BLaER1 treated with 17β-estradiol and CSF1 and Interleukin-3, amounts not matched to agents 10 nM and 100 nM (cell line): ENCODE data around the gene POPDC3.
A peak's percentile ranks its signal among the peaks of the same experiment; 100 is the strongest.

Source experiments
- H3K27ac ChIP-seq, 11 experiments: shearing (Covaris generic); formaldehyde crosslinking; 2 replicates each; pipeline ENCODE4 v1.8.1; 2022
- H3K27me3 ChIP-seq, 11 experiments: shearing (Covaris generic); formaldehyde crosslinking; 2 replicates each; pipeline ENCODE4 v1.8.1; 2022
- H3K36me3 ChIP-seq, 11 experiments: shearing (Covaris generic); formaldehyde crosslinking; 2 replicates each; pipeline ENCODE4 v1.8.1; 2022
- H3K4me1 ChIP-seq, 10 experiments: shearing (Covaris generic); formaldehyde crosslinking; 2 replicates each; pipeline ENCODE4 v1.8.1; 2022
- H3K4me2 ChIP-seq, 11 experiments: shearing (Covaris generic); formaldehyde crosslinking; 2 replicates each; pipeline ENCODE4 v1.8.1; 2022
- H3K4me3 ChIP-seq, 10 experiments: shearing (Covaris generic); formaldehyde crosslinking; 2 replicates each; pipeline ENCODE4 v1.8.1; 2022
- H3K9ac ChIP-seq, 11 experiments: shearing (Covaris generic); formaldehyde crosslinking; 2 replicates each; pipeline ENCODE4 v1.8.1; 2022
- H3K9me3 ChIP-seq, 11 experiments: shearing (Covaris generic); formaldehyde crosslinking; replicated peaks in 1 of 11; 2 replicates each; pipeline ENCODE4 v1.8.1; 2022
- H4K20me1 ChIP-seq, 11 experiments: shearing (Covaris generic); formaldehyde crosslinking; 2 replicates each; pipeline ENCODE4 v1.8.1; 2022
- Cebpa-rat ChIP-seq, 11 experiments: shearing (Covaris generic); IDR thresholded peaks; 2 replicates each; pipeline ENCODE4 v1.8.1; 2022

Gene POPDC3

DNA sequence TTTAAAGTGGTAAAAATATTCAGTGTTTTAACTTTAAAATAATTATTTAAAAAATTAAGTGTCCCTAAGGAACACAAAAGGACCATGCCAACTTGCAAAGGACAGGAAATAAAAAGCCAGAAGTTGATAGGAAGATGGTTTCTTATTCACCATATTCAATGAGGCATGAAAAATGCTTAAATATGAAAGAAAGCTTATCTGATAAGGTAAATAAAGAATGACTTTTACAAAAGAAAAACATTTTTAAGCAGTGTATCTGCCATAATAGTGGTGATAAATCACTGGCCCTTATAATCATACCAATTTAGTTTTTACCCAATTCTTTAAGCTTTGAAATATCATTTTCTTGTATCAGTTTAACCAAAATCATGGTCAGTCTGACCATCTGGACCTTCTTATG is 33.5 kb upstream of the POPDC3 start:
- peak overlapping the region in 5 of 11 experiments; percentile 9 to 62 (median 51); a peak in 6 of 22 replicates for H3K4me2 ChIP-seq
- H3K4me1 ChIP-seq, result peaks cover 4 to 57% (median 16%) of the 10 kb centered on the region in 10 experiments; a peak in 15 of 20 replicates
- TF ChIP-seq Cebpa-rat (IDR thresholded peaks at IDR 0.05), result no peak
- no peaks in the 10 kb centered on the region for H3K36me3 ChIP-seq
- no peak overlapping the region for H3K9ac ChIP-seq
- H3K4me3 ChIP-seq, result no peak overlapping the region
- H4K20me1 ChIP-seq, result no peaks in the 10 kb centered on the region
- no peaks in the 10 kb centered on the region for H3K27me3 ChIP-seq
- H3K27ac ChIP-seq, result peak overlapping the region in 2 of 11 experiments; percentile 63 to 78; a peak in 4 of 22 replicates
- H3K9me3 ChIP-seq, result no peaks in the 10 kb centered on the region

DNA sequence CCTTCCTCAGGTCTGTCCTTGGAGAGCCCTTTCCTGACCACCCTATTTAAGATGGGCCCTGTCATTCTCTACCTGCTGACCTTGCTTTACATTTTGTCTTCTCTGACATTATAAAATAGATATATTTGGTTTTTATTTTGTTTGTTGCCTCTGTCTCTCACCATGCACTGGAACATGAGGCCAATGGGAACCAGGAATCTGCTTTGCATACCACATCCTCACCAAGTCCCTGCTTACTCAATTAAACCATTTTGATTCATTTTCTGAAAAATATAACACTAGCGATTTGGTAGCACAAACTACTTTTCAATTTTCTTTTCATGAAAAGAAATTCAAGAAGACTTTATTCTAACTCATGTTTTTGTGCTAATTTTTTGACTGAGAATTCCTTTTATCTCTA is 32.8 kb upstream of the POPDC3 start:
- H3K4me1 ChIP-seq, result peaks cover 4 to 64% (median 16%) of the 10 kb centered on the region in 10 experiments; a peak in 15 of 20 replicates
- TF ChIP-seq Cebpa-rat (IDR thresholded peaks at IDR 0.05), result no peak
- peak overlapping the region in 10 of 11 experiments; percentile 8 to 62 (median 40); a peak in 16 of 22 replicates for H3K4me2 ChIP-seq

DNA sequence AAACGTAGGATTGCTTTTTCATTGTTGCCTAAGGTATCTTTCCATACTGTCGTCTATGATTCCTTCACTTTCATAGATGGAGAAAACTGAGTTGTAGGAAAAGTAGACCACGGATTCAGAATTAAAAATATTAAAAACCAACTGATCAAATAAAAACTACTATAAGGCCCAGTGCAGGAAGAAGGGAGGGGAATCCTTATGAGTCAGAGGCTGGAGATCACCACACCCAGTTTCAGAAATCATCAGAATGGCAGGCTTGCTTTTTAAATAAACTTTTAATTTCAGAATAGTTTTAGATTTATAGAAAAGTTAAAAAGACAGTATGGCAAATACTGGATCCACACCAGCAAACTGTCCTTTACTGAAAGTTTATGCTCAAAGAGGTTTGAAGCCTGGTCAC is 32.0 kb upstream of the POPDC3 start:
- Histone ChIP-seq H3K4me2 (peak overlapping the region in 7 of 11 experiments; percentile 25 to 62 (median 51); a peak in 12 of 22 replicates), H3K36me3 (no peaks in the 10 kb centered on the region), H3K4me3 (no peak overlapping the region), H4K20me1 (no peaks in the 10 kb centered on the region), H3K27me3 (no peaks in the 10 kb centered on the region), H3K9ac (peak overlapping the region in 3 of 11 experiments; percentile 11 to 41 (median 23); a peak in 4 of 22 replicates), H3K4me1 (peaks cover 4 to 66% (median 16%) of the 10 kb centered on the region in 10 experiments; a peak in 15 of 20 replicates), H3K27ac (peak overlapping the region in 4 of 11 experiments; percentile 14 to 78 (median 63); a peak in 7 of 22 replicates), H3K9me3 (no peaks in the 10 kb centered on the region)
- no peak for TF ChIP-seq Cebpa-rat (IDR thresholded peaks at IDR 0.05)

More for the DNA sequence above, 32.8 kb upstream of the POPDC3 start:
- H3K27ac ChIP-seq, result peak overlapping the region in 4 of 11 experiments; percentile 14 to 78 (median 63); a peak in 7 of 22 replicates
- no peak overlapping the region for H3K4me3 ChIP-seq
- H3K36me3 ChIP-seq, result no peaks in the 10 kb centered on the region
- H3K9ac ChIP-seq, result peak overlapping the region in 3 of 11 experiments; percentile 11 to 41 (median 23); a peak in 3 of 22 replicates
- H4K20me1 ChIP-seq, result no peaks in the 10 kb centered on the region
- no peaks in the 10 kb centered on the region for H3K27me3 ChIP-seq
- H3K9me3 ChIP-seq, result no peaks in the 10 kb centered on the region

DNA sequence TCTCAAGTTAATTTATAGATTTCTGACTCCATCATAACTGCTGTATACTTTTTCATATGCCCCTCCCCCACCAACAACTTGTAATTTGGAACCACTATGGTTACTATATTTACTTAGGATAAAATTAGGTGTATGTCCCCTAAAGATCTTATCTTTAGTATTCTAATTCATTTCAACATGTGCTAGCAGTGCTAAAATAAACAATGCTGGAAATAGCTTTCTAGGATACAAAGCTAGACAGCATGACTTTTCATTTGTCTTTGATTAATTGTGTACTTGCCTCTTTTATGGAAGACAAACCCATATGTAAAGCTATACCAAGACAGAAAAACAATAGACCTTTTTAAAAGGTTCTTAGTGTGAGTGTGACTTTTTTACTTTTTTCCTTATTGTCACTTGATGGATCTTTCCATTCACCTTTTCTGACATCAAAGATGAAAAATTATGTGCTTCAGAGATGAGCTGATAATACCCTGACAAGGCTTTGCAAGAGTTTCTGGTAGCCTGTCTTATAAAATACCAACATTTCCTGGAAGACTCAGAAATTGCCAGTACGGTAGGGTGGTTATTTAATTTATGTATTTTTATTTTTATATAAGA is 31.2 kb upstream of the POPDC3 start:
- H3K27ac ChIP-seq, result peak overlapping the region in 3 of 11 experiments; percentile 58 to 78 (median 63); a peak in 4 of 22 replicates
- peak overlapping the region in 3 of 11 experiments; percentile 51 to 62 (median 57); a peak in 6 of 22 replicates for H3K4me2 ChIP-seq
- H3K9ac ChIP-seq, result no peak overlapping the region
- H3K36me3 ChIP-seq, result no peaks in the 10 kb centered on the region
- no peaks in the 10 kb centered on the region for H4K20me1 ChIP-seq
- H3K4me3 ChIP-seq, result no peak overlapping the region
- TF ChIP-seq Cebpa-rat (IDR thresholded peaks at IDR 0.05), result no peak
- peaks cover 4 to 66% (median 16%) of the 10 kb centered on the region in 10 experiments; a peak in 15 of 20 replicates for H3K4me1 ChIP-seq
- no peaks in the 10 kb centered on the region; a peak in 1 of 22 replicates for H3K9me3 ChIP-seq
- no peaks in the 10 kb centered on the region for H3K27me3 ChIP-seq

DNA sequence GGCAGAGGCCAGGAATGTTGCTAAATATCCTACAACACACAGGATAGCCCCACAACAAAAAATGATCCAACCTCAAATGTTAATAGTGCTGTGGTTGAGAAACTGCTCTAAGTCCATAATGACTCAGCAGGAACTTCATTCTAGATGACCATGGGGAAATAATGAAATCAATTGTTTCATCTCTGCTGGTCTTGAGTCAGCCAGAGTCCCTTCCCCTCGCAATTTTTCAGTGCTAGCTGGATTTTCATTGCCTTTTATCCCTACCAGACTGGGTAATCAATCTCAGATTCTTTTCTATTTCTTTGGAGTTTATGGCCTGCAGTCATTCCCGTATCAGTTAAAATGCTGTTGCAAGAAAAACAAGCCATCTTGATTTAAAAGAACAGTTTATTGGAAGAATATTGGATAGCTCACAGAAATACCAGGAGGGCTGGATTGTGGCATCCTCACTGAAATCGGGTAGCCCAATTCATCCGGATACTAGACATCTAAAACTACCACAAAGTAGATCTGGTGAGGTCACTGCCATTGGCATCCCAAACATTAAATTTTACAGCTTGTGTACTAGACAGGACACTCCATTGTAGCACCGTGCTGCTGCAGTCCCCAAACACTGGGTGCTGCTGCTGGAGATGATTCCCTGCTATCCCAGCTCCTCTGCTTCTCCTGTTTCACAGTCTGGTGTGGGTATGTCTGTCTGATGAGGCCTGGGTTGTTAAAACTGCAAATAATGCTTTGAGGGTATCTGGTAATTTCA is 30.3 kb upstream of the POPDC3 start:
- H3K4me3 ChIP-seq, result no peak overlapping the region
- no peaks in the 10 kb centered on the region; a peak in 1 of 22 replicates for H3K9me3 ChIP-seq
- no peaks in the 10 kb centered on the region for H3K36me3 ChIP-seq
- no peaks in the 10 kb centered on the region for H3K27me3 ChIP-seq
- H4K20me1 ChIP-seq, result no peaks in the 10 kb centered on the region
- peaks cover 4 to 66% (median 16%) of the 10 kb centered on the region in 10 experiments; a peak in 15 of 20 replicates for H3K4me1 ChIP-seq
- H3K9ac ChIP-seq, result peak overlapping the region in 1 of 11 experiments; percentile 38; a peak in 1 of 22 replicates
- H3K4me2 ChIP-seq, result peak overlapping the region in 4 of 11 experiments; percentile 2 to 56 (median 54); a peak in 8 of 22 replicates
- peak overlapping the region in 3 of 11 experiments; percentile 54 to 78 (median 58); a peak in 7 of 22 replicates for H3K27ac ChIP-seq
- TF ChIP-seq Cebpa-rat (IDR thresholded peaks at IDR 0.05), result no peak

DNA sequence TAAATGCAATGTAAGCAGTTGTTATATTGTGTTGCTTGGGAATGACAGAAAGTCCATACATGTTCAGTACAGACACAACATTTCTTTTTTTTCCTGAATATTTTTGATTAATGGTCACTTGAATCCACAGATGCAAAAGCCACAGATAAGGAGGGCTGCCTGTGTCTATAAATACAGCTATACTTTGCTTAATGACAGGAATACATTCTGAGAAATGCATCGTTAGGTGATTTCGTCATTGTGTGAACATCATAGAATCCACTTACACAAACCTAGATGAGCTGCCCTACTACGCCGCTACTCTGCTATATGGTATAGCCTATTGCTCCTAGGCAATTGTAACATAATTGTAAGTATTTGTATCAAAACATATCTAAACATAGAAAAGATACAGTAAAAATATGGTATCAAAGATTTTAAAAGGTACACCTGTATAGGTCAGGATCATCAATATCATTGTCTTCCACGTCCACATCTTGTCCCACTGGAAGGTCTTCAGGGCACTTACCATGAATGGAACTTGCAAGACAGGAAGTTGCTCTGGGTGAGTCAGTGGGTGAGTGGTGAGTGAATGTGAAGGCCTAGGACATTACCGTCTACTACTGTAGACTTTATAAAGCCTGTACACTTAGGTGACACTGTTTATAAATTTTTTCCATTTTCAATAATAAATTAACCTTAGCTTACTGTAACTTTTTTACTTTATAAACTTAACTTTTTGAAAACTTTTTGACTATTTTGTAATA is 27.9 kb upstream of the POPDC3 start:
- H3K9ac ChIP-seq, result no peak overlapping the region
- H3K4me2 ChIP-seq, result peak overlapping the region in 2 of 11 experiments; percentile 0 to 56; a peak in 1 of 22 replicates
- H3K36me3 ChIP-seq, result no peaks in the 10 kb centered on the region
- no peak for TF ChIP-seq Cebpa-rat (IDR thresholded peaks at IDR 0.05)
- H4K20me1 ChIP-seq, result no peaks in the 10 kb centered on the region
- peaks cover 4 to 53% (median 9%) of the 10 kb centered on the region in 10 experiments; a peak in 15 of 20 replicates for H3K4me1 ChIP-seq
- no peak overlapping the region for H3K4me3 ChIP-seq
- no peaks in the 10 kb centered on the region; a peak in 1 of 22 replicates for H3K9me3 ChIP-seq
- no peaks in the 10 kb centered on the region for H3K27me3 ChIP-seq
- no peak overlapping the region for H3K27ac ChIP-seq

DNA sequence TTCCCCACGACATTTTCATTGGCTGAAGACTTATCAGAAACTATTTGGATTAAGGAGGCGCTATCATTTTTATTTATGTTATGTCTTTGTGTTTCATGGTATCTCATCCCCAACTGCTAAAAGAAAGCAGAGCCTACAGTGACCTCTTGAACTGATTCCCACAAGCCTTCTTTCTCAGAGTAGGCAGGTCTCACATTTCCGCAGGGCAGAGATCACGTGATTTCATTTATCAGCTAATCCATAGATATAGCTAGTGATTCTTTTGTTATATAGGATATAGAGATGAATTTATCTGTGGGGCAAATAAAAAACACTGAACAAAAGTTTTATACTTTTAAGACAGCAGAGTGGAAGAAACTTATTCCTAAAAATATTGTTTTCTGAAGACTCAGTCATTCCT is 25.0 kb upstream of the POPDC3 start:
- Histone ChIP-seq H3K36me3 (no peaks in the 10 kb centered on the region), H3K4me3 (no peak overlapping the region), H3K9me3 (no peaks in the 10 kb centered on the region; a peak in 1 of 22 replicates), H3K4me1 (peaks cover 0 to 24% (median 0%) of the 10 kb centered on the region in 10 experiments; a peak in 7 of 20 replicates), H3K27me3 (no peaks in the 10 kb centered on the region), H3K27ac (no peak overlapping the region), H3K9ac (no peak overlapping the region), H3K4me2 (no peak overlapping the region), H4K20me1 (no peaks in the 10 kb centered on the region)
- TF ChIP-seq Cebpa-rat (IDR thresholded peaks at IDR 0.05), result no peak

DNA sequence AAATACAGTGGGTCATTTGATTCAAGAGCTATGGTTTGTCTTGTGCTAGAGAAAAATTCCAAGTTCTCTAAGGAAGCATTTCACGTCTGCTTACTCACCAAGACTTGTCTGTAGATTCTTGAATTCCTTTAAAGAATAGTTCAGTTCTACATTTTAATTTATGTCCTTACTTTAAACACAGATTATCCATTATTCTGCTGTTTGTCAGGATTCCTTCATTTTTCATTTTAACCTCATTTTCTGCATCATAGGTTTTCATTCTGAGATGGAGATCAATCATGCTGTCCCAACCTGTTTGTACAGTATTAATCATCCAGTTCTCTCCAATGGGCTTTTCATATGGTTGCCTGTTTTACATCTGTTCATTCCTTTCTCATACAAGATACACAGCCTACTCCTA is 24.5 kb upstream of the POPDC3 start:
- no peak for TF ChIP-seq Cebpa-rat (IDR thresholded peaks at IDR 0.05)
- Histone ChIP-seq H3K9ac (no peak overlapping the region), H3K4me2 (no peak overlapping the region), H3K27me3 (no peaks in the 10 kb centered on the region), H3K27ac (no peak overlapping the region), H3K4me1 (peaks cover 0 to 20% (median 0%) of the 10 kb centered on the region in 10 experiments; a peak in 7 of 20 replicates), H3K4me3 (no peak overlapping the region), H4K20me1 (no peaks in the 10 kb centered on the region), H3K36me3 (no peaks in the 10 kb centered on the region), H3K9me3 (no peaks in the 10 kb centered on the region; a peak in 1 of 22 replicates)
